ENCODE results near the gene SEBOX.

Gene SEBOX

DNA sequence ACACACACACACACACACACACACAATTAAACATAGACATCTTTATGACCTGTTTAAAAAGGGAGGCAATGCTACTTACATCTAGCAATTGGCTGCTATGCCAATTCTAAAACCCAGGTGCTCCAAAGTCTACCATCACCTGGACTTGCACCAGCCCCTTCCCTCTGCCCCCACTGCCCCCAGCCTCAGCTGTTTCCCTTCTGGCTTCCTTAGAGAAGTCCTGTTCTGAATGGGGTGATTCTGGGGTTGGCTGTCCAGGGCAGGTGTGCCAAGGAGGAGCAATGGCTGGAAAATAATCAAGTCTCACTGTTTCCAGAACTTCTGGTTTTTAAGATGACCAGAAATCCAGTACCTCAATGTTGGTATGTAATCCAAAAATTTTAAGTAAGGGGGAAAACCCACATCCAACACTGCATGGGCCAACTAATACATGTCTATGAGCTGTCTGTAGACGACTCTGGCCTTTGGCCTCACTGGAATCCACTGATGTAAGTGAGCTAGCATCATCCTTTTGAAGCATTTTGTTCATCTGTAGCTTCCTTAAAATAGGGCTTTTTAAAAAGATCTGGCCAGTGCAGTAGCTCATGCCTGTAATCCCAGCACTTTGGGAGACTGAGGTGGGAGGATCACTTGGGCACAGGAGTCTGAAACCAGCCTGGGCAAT is 31.8 kb downstream of the SEBOX start:
- H3K9me3 Mint-ChIP-seq, result no peaks in the 10 kb centered on the region
- H3K36me3 Mint-ChIP-seq (ENCODE audit: low read depth), result peaks cover 1% of the 10 kb centered on the region
- H3K4me1 Mint-ChIP-seq (ENCODE audit: low read depth), result peaks cover 31% of the 10 kb centered on the region
- H3K4me3 Mint-ChIP-seq, result peak overlapping the region; percentile 97
- H3K27ac Mint-ChIP-seq, result no peak overlapping the region
- no peaks in the 10 kb centered on the region for H3K27me3 Mint-ChIP-seq (ENCODE audit: low read depth)

GRCh38 chr17:28331891-28332420 is 33.0 kb downstream of the SEBOX start:
- H3K9me3 Mint-ChIP-seq, result no peaks in the 10 kb centered on the region
- no peaks in the 10 kb centered on the region for H3K27me3 Mint-ChIP-seq (ENCODE audit: low read depth)
- H3K27ac Mint-ChIP-seq, result no peak overlapping the region
- no peak overlapping the region for H3K4me3 Mint-ChIP-seq
- peaks cover 7% of the 10 kb centered on the region for H3K36me3 Mint-ChIP-seq (ENCODE audit: low read depth)
- H3K4me1 Mint-ChIP-seq (ENCODE audit: low read depth), result peaks cover 24% of the 10 kb centered on the region

- H3K9me3 Mint-ChIP-seq, result no peaks in the 10 kb centered on the region
- H3K4me1 Mint-ChIP-seq (ENCODE audit: low read depth), result peaks cover 19% of the 10 kb centered on the region
- H3K36me3 Mint-ChIP-seq (ENCODE audit: low read depth), result peaks cover 15% of the 10 kb centered on the region
- H3K27ac Mint-ChIP-seq, result no peak overlapping the region
- no peaks in the 10 kb centered on the region for H3K27me3 Mint-ChIP-seq (ENCODE audit: low read depth)
- no peak overlapping the region for H3K4me3 Mint-ChIP-seq
Measured at GRCh38 chr17:28330671-28331070, 34.3 kb downstream of the SEBOX start.

- no peaks in the 10 kb centered on the region for H3K9me3 Mint-ChIP-seq
- no peak overlapping the region for H3K4me3 Mint-ChIP-seq
- peaks cover 7% of the 10 kb centered on the region for H3K4me1 Mint-ChIP-seq (ENCODE audit: low read depth)
- no peak overlapping the region for H3K27ac Mint-ChIP-seq
- H3K36me3 Mint-ChIP-seq (ENCODE audit: low read depth), result peaks cover 17% of the 10 kb centered on the region
- no peaks in the 10 kb centered on the region for H3K27me3 Mint-ChIP-seq (ENCODE audit: low read depth)
Measured at GRCh38 chr17:28328325-28328724, 36.7 kb downstream of the SEBOX start.

GRCh38 chr17:28327709-28328108 is 37.3 kb downstream of the SEBOX start:
- H3K27ac Mint-ChIP-seq, result no peak overlapping the region
- H3K27me3 Mint-ChIP-seq (ENCODE audit: low read depth), result no peaks in the 10 kb centered on the region
- H3K4me3 Mint-ChIP-seq, result no peak overlapping the region
- H3K4me1 Mint-ChIP-seq (ENCODE audit: low read depth), result peaks cover 7% of the 10 kb centered on the region
- H3K9me3 Mint-ChIP-seq, result no peaks in the 10 kb centered on the region
- H3K36me3 Mint-ChIP-seq (ENCODE audit: low read depth), result peaks cover 17% of the 10 kb centered on the region

DNA sequence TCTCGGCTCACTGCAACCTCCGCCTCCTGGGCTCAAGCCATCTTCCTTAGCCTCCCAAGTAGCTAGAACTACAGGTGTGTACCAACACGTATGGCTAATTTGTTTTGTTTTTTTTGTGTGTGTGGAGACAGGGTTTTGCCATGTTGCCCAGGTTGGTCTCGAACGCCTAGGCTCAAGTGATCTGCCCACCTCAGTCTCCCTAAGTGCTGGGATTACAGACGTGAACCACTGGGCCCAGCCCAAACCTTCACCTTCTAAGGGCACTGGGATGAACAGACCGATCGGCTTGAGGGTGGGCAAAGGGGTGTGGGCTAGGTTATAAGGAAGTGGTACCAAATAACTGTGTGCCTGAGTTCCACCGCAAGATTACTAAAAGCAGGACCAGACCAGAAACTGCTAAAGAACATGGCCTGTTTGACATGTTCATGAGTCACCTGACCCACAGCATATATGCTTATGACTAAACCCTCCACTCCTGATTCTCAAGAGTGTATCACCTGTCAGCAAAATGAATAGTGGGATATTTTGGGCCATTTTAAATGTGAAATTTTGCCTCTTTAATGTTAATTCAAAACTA is 37.9 kb downstream of the SEBOX start:
- Mint-ChIP-seq H3K36me3 (ENCODE audit: low read depth) (peaks cover 17% of the 10 kb centered on the region), H3K4me1 (ENCODE audit: low read depth) (peaks cover 6% of the 10 kb centered on the region), H3K9me3 (no peaks in the 10 kb centered on the region), H3K27ac (peak overlapping the region; percentile 15), H3K27me3 (ENCODE audit: low read depth) (no peaks in the 10 kb centered on the region), H3K4me3 (no peak overlapping the region)

GRCh38 chr17:28326114-28326513 is 38.9 kb downstream of the SEBOX start:
- peaks cover 10% of the 10 kb centered on the region for H3K4me1 Mint-ChIP-seq (ENCODE audit: low read depth)
- no peaks in the 10 kb centered on the region for H3K27me3 Mint-ChIP-seq (ENCODE audit: low read depth)
- H3K27ac Mint-ChIP-seq, result no peak overlapping the region
- H3K4me3 Mint-ChIP-seq, result no peak overlapping the region
- H3K36me3 Mint-ChIP-seq (ENCODE audit: low read depth), result peaks cover 17% of the 10 kb centered on the region
- H3K9me3 Mint-ChIP-seq, result no peaks in the 10 kb centered on the region

GRCh38 chr17:28325211-28325610 is 39.8 kb downstream of the SEBOX start:
- Mint-ChIP-seq H3K36me3 (ENCODE audit: low read depth) (peaks cover 20% of the 10 kb centered on the region), H3K4me1 (ENCODE audit: low read depth) (peaks cover 17% of the 10 kb centered on the region), H3K27me3 (ENCODE audit: low read depth) (no peaks in the 10 kb centered on the region), H3K9me3 (no peaks in the 10 kb centered on the region), H3K4me3 (no peak overlapping the region), H3K27ac (no peak overlapping the region)

DNA sequence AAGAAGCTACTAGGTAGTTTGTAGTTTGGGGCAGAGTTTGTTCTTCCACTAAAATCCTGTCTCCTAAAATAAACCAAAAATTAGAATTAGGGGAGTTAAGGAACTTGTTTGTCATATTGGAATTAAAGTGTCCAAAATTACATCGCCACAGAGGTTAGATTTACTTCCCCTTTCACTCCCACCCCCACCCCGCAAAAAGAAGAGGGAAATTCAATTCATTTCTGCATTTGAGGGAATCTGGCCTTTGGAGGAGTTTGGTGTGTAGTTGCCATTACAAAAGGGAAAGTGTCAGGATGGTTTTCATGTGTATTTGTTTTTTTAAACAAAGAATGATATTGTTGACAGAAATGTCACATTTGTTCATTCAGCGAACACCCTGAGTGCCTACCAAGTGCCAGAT is 40.2 kb downstream of the SEBOX start:
- H3K9me3 Mint-ChIP-seq, result no peaks in the 10 kb centered on the region

DNA sequence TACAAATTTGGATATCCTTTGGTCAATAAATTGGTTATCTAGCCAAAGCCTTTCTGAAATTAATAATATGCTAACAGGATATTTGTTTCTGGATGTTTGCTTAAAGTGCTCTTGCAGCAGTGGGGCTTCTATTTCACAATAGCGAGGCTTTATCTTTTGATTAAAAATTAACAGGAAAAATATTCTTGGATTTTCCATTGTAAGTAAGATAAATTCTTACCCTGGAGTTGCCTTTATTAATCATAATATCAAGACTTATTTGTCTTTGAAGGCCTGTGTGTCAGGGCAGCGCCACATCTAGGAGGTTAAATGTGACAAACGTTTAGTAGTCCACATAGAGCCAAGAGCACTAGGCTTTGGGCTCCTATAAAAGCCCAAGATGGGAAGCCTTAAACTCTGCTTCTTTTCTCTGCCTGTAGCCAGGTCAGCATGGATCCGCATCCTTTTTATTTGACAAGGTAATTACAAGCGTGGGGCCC is 40.7 kb downstream of the SEBOX start:
- Mint-ChIP-seq H3K27ac (no peak overlapping the region), H3K4me1 (ENCODE audit: low read depth) (peaks cover 24% of the 10 kb centered on the region), H3K36me3 (ENCODE audit: low read depth) (peaks cover 20% of the 10 kb centered on the region), H3K4me3 (no peak overlapping the region), H3K27me3 (ENCODE audit: low read depth) (no peaks in the 10 kb centered on the region), H3K9me3 (no peaks in the 10 kb centered on the region)

More for the DNA sequence above, 40.2 kb downstream of the SEBOX start:
- H3K27ac Mint-ChIP-seq, result no peak overlapping the region
- no peaks in the 10 kb centered on the region for H3K27me3 Mint-ChIP-seq (ENCODE audit: low read depth)
- no peak overlapping the region for H3K4me3 Mint-ChIP-seq
- peaks cover 21% of the 10 kb centered on the region for H3K4me1 Mint-ChIP-seq (ENCODE audit: low read depth)
- H3K36me3 Mint-ChIP-seq (ENCODE audit: low read depth), result peaks cover 20% of the 10 kb centered on the region

GRCh38 chr17:28320215-28321061 is 44.6 kb downstream of the SEBOX start:
- Mint-ChIP-seq H3K27ac (peak overlapping the region; percentile 93), H3K36me3 (ENCODE audit: low read depth) (peaks cover 5% of the 10 kb centered on the region), H3K4me1 (ENCODE audit: low read depth) (peaks cover 33% of the 10 kb centered on the region), H3K9me3 (no peaks in the 10 kb centered on the region), H3K27me3 (ENCODE audit: low read depth) (peaks cover 3% of the 10 kb centered on the region), H3K4me3 (peak overlapping the region; percentile 93)

DNA sequence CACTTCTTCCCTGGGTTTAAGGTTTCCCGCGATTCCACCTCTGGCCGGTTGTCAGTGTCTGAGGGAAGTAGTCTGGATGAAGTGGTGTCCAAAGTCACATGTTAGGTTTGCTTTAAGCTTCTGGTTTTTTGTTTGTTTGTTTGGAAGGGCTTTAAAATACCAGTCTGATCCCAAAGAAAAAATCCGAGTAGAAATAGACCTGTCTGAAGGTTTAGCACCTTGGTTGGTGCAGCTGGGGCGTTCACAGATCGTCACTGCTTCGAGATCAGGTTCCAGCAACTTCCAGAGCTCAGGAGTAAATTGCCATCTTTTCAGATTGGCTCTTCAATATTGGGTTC is 45.4 kb downstream of the SEBOX start:
- Mint-ChIP-seq H3K4me3 (peak overlapping the region; percentile 93), H3K4me1 (ENCODE audit: low read depth) (peaks cover 33% of the 10 kb centered on the region), H3K27me3 (ENCODE audit: low read depth) (peaks cover 3% of the 10 kb centered on the region), H3K27ac (peak overlapping the region; percentile 93), H3K36me3 (ENCODE audit: low read depth) (peaks cover 3% of the 10 kb centered on the region), H3K9me3 (no peaks in the 10 kb centered on the region)

- peak within 1 kb of the TSS; percentile 93 for H3K27ac Mint-ChIP-seq
- peaks cover 33% of the 10 kb centered on the region for H3K4me1 Mint-ChIP-seq (ENCODE audit: low read depth)
- peaks cover 4% of the 10 kb centered on the region for H3K27me3 Mint-ChIP-seq (ENCODE audit: low read depth)
- peaks cover 3% of the 10 kb centered on the region for H3K36me3 Mint-ChIP-seq (ENCODE audit: low read depth)
- H3K4me3 Mint-ChIP-seq, result peak within 1 kb of the TSS; percentile 93
- H3K9me3 Mint-ChIP-seq, result no peaks in the 10 kb centered on the region
Measured at GRCh38 chr17:28318759-28319597, 46.0 kb downstream of the SEBOX start, which contains the start of gene TMEM97. Gene TMEM97, plus strand, starts transcription at chr17:28319200. Its CDS starts 40 bp downstream, at chr17:28319240.
